GM19452 (cell line): ENCODE measurements around the gene CNTLN.
"Not testable (repeated sequence)": the region's sequence is repeated elsewhere in the genome, so short reads cannot be mapped to it uniquely, and the experiment has no call there.

Source experiments
- ATAC-seq: cut with Tn5 transposase; IDR thresholded peaks from one replicate; pipeline ENCODE4 v1.9.1; 2021; ENCODE audit not compliant: unreplicated experiment

CNTLN gene

DNA sequence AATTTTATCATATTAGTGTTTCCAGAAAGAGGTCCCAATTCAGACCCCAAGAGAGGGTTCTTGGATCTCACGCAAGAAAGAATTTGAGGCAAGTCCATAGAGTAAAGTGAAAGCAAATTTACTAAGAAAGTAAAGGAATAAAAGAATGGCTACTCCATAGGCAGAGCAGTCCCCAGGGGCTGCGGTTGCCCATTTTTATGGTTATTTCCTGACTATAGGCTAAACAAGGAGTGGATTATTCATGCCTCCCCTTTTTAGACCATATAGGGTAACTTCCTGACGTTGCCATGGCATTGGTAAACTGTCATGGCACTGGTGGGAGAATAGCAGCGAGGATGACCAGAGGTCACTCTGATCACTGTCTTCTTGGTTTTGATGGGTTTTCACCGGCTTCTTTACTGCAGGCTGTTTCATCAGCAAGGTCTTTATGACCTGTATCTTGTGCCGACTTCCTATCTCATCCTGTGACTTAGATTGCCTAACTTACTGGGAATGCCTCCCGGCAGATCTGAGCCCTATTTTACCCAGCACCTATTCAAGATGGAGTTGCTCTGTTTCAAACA, 262.4 kb downstream of the CNTLN start:
- not testable (repeated sequence) for ATAC-seq

DNA sequence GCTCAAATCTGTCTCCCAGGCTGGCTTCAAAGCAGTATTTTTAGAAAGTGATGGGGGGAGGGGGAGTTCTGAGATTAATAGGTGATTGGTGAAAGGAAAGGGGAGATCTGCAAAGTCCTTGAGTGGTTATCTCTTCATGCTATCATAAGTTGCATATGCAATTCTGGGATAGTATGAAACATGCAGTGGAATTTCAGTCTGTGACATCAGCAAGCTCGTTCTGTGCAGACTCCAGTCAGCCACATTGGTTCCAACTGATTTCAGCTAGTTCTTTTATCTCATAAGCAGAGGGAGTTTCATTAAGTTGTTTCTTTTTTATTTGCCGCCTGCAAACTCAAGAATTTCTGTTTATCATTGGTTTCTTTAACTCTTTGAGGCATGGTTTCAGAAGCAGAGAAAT, 263.5 kb downstream of the CNTLN start:
- no peak for ATAC-seq

DNA sequence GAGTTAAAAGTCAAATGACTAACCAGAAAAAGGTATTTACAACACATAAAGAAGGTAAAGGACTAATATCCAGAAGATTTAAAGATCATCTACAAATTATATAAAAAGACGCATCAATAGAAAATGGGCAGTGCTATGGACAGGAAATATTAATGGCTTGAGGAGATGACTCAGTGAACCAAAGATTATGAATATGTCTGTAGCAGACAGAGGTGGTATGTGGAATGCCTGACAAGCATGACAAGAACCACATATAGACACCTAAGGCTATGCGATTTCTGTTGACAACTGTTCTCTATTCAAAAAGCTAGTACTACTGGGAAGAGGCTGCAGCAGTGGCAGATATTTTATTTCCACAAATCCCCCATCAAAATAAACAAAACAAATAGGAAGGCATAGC, 267.0 kb downstream of the CNTLN start:
- no peak for ATAC-seq

DNA sequence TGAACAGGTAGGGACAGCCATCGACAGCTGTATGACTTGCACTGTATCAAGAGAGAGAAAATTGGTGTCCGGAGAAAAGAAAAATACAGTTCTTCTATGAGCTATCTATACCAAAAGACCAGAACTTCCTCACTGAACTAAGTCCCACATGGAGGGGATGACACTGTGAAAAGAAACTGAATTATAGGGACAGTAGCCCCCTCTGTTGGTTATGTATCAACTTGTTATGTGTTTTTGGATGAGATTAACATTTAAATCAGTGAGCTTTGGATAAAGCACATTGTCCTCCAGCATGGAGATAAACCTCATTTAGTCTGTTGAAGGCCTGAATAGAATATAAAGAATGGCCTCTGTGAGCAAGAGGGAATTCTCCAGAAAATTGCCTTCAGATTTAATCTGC, 267.5 kb downstream of the CNTLN start:
- ATAC-seq, result no peak

DNA sequence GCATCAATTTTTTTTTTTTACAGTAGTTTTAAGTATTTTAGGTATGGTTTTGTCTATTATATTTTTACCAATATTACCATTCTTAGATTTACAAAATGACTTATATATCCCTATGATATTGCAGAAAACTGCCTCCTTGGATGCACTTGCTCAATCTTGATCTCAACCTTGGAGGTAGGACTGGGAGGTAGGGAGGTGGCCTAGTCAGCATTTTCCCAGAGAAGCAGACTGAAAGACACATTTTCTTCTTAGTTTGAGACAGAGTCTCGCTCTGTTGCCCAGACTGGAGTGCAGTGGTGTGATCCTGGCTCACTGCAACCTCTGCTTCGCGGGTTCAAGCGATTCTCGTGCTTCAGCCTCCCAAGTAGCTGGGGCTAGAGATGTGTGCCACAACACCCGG, 268.7 kb downstream of the CNTLN start:
- ATAC-seq, result no peak

DNA sequence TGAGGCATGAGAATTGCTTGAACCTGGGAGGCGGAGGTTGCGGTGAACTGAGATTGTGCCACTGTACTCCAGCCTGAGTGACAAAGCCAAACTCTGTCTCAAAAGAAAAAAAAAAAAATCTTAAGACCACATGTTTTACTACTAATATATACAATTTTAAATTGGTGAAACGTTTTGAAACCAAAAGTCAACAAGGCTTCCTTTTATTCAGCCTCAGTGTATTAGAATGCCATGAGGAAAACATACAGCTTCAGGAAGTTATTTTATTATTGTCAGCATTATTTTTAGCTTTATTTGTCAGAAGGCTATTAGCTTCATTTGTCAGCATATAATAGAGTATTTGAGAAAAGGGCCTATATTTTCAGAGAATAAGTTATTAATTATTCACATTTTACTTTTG, 280.1 kb downstream of the CNTLN start:
- no peak for ATAC-seq

DNA sequence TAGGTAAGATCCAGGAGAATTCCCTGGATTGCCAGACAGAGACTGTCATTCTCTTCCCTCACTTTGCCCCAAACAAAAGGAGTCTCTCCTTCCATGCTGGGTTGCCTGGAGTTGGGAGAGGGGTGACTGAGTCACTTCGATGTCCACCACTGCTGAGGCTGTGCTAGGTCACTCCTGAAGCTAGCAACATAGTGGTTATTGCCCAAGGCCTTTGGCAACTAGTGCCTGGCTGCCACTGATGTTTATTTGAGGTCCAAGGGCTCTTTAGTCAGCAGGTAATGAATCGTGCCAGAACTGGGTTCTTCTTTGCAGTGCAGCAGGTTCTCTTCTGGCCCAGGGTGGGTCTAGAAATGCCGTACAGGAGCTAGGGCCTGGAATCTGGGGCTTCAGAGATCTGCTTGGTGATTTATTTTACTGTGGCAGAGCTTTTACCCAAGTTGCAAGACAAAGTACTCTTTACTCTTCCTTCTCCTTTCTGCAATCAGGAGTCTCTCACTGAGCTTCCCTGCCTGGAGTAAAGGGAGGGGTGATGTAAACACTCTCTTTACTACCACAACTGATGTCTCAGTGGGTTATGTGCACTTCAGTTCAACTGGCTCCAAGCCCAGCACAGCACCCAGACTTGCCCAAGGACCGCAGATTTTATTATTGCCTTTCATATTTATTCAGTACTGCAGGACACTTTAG, 288.3 kb downstream of the CNTLN start:
- ATAC-seq, result no peak

DNA sequence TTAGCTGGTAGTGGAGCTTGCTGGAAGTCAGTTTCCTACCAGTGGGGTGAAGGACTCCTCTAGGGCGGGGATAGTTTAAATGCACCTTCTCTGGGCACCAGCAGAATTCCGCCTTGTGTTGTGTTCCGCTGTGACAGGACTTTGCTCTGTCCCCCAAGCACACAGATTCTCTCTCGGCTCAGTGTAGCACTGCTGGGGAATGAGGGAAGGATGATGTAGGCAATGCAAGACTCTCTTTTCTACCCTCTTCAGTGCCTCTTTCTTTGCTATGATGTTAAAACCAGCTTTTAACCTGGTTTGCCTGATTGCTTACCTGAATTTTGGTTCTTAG, 288.8 kb downstream of the CNTLN start:
- ATAC-seq, result no peak

DNA sequence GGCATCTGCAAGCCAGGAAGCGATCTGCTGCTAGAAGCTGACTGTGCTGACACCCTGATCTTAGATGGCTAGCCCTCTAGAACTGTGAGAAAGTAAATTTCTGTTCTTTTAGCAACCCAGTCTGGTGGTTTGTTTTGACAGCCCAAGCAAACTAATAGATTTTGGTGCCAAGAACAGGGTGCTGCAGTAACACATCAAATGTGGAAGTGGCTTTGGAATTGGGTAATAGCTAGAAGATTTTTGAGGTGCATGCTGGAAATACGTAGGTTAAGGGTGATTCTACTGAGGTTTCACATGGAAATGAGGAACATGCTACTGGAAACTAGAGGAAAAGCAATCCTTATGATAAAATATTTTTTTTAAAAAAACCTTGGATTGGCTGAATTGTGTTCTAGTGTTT, 290.5 kb downstream of the CNTLN start:
- no peak for ATAC-seq

DNA sequence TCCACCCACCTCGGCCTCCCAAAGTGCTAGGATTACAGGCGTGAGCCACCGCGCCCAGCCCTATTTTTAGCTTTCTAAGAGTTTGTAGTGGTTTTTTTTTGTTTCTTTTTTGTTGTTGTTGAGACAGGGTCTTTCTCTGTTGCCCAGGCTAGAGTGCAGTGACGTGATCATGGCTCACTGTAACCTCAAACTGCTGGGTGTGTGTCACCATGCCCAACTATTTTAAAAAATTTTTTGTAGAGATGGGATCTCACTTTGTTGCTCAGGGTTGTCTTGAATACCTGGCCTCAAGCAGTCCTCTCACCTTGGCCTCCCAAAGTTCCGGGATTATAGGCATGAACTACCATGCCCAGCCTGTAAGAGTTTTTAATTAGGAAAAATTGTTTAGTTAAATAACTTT, 298.7 kb downstream of the CNTLN start:
- no peak for ATAC-seq

DNA sequence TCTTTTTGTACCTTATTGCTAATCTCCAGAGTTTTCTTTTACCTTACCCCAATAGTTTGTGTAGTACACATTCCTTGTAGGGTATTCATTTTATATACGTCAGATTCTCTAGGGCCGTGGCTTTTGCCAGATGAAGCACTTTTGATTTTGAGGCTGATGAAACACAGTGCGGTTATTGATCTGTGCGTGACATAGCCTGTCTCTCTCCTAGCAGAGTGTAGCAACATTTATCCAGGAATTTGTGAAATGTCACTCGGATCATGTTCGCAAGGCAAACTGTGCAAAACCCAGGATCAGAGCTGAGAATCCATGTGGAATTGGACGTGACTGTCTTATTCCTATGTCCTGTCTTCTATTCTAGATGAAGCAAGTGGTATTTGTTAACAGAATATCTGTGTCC, 302.0 kb downstream of the CNTLN start:
- ATAC-seq, result no peak

DNA sequence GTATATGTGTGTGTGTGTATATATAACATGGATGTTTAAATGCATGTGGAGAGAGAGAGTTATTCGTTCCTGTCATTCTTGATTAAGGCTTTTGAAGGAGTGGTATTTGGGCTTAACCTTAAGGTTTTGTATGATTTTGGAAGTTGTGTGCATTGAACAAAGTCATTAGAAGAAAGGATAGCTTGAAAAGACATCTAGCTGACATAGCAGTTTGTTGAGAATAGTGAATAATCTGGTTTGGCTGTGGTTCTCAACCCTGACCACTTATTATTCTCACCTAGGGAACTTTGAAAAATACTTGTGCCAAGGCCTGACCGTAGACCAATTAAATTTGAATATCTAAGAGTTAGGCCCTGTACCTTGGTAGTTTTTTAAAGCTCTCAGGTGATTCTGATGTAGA, 303.0 kb downstream of the CNTLN start:
- no peak for ATAC-seq

DNA sequence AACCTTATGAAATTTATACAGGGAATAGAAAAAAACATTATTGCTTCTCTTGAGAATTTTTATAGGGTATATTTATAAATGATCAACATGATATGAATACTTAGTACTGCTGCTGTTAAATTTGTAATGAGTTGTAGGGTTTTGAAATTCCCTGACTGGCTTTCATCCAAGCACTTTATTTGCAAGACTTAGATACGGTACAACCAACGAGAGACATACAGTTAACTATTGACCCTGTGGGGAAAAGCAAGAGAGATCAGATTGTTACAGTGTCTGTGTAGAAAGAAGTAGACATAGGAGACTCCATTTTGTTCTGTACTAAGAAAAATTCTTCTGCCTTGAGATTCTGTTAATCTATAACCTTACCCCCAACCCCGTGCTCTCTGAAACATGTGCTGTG, 310.3 kb downstream of the CNTLN start:
- ATAC-seq, result not testable (repeated sequence)

DNA sequence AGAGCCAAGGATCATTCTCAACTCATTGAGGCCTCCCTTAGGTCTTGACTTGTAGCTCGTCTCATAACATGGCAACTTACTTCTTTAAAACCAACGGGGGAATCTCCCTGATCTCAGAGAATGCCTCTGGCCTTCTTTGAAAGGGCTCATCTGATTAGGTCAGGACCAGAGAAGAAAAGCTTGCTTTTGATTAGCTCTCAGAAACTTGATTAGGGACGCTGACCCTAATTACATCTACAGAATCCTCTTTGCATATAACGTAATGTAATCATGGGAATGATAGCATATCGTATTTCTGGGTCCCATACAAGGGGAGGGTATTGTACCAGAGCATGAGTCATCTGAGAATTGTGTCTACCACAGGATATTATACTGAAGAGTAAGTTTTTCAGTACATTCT, 318.9 kb downstream of the CNTLN start:
- ATAC-seq, result no peak

DNA sequence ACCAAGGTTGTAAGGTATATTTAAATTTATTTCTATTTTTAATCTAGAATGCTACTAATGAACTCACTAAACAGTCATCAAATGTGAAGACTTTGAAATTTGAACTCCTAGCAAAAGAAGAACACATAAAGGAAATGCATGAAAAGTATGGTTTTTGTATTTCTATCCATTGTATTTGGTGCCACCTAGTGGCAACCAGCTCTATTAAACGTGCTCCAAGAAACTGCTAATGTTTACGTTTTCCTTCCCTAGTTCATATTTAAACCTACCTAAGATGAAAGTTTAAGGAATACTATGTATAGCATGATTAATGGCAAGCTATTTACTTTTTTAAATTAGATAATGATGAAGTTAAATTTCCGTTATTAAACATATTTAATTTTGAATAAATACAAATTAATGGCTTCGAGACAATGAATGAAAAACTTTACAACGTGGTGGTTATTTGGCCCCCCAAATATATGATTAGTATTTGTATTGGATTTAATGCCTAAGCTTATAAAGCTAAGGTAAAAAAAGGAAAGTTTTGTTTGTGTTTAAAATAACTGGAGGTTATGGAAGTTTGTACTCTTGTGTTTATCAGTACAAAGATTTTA, 328.1 kb downstream of the CNTLN start:
- ATAC-seq, result no peak

DNA sequence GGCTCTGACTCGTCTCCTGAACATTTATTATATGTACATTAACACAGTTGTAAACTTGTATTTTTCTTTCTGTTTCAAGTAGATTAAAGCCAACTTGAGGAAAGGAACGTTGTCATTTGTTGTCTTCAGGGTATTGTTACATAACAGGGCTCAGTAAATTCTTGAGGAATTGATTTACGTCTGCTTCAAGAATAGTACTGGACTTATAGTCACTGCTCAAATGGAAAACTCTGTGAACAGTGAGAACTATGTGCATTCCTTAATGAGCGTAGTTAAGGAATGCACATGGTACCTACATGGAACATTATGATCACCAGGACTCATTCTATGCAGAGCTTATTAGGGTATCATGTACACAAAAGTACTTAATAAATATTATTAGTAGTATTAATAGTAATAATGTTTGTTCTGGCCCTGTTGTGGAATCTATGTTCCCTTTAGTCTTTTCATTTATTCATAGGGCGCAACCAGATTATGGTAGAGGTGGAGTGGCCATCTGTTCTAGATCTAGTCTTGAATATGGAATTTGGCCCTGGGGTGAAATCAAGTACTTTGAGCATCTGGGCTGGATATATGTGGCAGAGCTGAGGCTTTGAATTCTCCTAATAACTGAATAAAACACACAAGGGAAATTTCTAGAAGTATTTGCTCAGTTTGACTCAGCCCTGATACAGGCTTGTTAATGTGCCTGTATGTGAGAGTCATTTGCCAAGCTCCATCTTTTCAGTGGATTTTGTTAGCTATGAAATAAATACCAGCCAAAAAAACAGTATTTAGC, 335.4 kb downstream of the CNTLN start:
- ATAC-seq, result no peak

DNA sequence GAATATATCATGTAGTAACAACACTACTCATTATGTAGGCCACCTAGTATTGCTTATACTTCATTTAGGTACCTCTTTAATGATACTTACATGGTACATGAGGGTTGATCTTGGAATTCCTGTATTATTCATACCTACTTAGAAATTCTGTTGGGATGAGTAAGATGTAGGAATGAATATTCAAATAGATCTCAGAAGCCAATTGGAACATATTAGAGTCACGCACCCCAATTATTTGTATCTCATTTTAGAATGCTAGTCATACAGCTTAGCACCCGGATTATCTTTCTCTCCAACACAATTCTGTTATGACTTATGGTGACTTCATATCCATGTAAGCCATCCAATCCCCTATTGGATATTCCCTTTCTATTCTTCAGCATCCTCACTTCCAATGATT, 337.3 kb downstream of the CNTLN start:
- no peak for ATAC-seq

DNA sequence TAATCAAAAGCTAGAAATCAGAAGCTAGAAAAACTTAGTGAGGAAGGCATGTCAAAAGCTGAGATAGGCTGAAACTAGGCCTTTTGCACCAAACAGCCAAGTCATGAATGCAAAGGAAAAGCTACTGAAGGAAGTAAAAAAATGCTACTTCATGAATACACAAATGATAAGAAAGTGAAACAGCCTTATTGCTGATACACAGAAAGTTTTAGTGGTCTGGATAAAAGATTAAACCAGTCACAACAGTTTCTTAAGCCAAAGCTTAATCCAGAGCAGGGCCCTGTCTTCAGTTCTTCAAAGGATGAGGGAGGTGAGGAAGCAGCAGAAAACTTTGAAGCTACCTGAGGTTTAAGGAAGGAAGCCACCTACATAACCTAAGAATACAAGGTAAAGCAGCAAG, 341.6 kb downstream of the CNTLN start:
- no peak for ATAC-seq

DNA sequence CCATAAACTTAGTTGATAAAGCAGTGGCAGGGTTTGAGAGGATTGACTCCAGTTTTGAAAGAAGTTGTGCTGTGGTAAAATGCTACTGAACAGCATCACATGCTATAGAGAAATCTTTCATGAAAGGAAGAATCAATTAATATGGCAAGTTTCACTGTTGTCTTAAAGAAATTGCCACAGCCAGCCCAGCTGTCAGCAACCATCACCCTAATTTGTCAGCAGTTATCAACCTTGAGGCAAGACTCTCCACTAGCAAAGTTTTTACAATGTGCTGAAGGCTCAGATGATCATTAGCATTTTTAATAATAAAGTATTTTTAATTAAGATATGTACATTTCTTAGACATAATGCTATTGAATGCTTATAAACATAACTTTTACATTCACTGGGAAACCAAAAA, 343.0 kb downstream of the CNTLN start:
- no peak for ATAC-seq

DNA sequence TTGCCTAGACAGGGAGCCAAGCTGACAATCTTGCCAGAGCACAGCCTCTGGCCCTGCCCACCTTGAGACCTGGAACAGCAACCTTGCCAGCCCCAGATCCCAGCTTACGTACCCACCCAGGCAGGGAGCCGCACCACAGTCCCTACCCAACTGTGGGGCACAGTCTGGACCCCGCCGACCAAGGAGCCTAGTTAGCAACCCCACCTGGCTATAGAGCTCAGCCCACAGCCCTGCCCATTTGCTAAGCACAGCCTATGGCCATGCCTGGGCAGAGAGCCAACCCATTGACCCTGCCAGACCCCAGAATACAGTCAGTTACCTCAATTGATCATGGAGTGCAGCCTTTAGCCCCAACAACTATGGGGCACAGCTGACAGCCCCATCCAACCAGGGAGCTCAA, 346.1 kb downstream of the CNTLN start:
- ATAC-seq, result no peak

DNA sequence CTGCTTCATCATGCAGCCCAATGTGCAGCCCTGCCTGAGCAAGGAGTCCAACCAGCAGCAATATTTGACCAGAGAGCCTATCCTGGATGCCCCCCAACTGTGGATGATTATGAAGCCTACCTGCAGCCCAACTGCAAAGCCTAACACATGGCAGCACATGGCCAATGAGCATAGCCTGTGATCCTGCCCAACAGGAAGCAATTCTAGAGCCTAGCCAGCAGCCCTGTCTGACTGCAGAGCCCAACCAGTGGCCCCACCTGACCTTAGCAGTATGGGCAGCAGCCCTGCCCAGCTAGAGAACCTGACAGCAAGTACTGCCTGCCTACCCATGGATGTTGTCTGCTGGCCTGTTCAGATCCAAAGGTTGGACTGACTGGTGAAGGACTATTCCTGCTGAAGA, 346.7 kb downstream of the CNTLN start:
- no peak for ATAC-seq

DNA sequence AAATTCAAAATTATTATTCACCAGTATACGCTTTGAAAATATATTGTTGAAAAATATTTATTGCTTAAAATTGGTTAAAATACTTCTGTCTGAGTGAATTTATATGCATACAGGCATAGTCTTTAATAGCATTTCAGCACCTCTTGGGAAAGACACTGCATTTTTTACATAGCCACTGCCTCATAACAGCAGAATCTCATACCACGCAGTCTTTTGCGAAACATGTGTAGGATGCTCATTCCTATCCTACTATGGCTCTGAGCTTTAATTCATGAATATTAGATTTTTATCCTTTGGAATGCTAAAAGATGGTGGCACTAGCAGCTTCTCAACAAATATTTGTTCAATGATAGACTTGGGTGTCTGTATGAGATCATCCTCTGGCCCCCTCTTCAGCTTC, 350.1 kb downstream of the CNTLN start:
- ATAC-seq, result no peak
